Testis (tissue), 3 donors: ENCODE data around the gene RAI1. TPM values are rescaled to one million over a fixed set of nuclear protein-coding genes. Genes with fewer than 3 reads are reported as not detected.
A peak's percentile ranks its signal among the peaks of the same experiment; 100 is the strongest.

ENCODE experiments used
- DNase-seq: peaks from one replicate; pipeline ENCODE4 v3.0.0-alpha.2; 2019
- H3K27ac ChIP-seq, 2 donors: fragments of 200-600 bp; sonication (generic); one replicate each; pipeline ENCODE4 v1.5.1; 2019
- H3K27me3 ChIP-seq: fragments of 200-600 bp; sonication (generic); one replicate; pipeline ENCODE4 v1.5.1; 2019
- H3K36me3 ChIP-seq: fragments of 200-600 bp; sonication (generic); one replicate; pipeline ENCODE4 v1.5.1; 2017; ENCODE audit warnings: low read depth; ENCODE audit errors: missing control alignments
- H3K4me1 ChIP-seq: fragments of 200-600 bp; sonication (generic); one replicate; pipeline ENCODE4 v1.5.1; 2019
- H3K4me3 ChIP-seq, 2 donors: fragments of 200-600 bp; sonication (generic); one replicate each; pipeline ENCODE4 v1.5.1; 2017 to 2019
- H3K9me3 ChIP-seq: fragments of 200-600 bp; sonication (generic); one replicate; pipeline ENCODE4 v1.5.1; 2017
- CTCF ChIP-seq, 3 experiments: fragments of 450-650 bp in 2 of 3; fragments of 200-600 bp in 1 of 3; sonication (generic) in 1 of 3; IDR thresholded peaks; one replicate each; pipeline ENCODE4 v1.5.1; 2016 to 2019; ENCODE audit warnings: antibody characterized with exemption in 3 of 3, mild to moderate bottlenecking in 2 of 3, moderate library complexity in 1 of 3
- POLR2A ChIP-seq: fragments of 450-650 bp; IDR thresholded peaks from one replicate; pipeline ENCODE4 v1.6.1; 2017; ENCODE audit warnings: antibody characterized with exemption, mild to moderate bottlenecking, moderate library complexity
- WGBS, 2 donors: methylation state at CpG; one replicate each; pipeline ENCODE4 v1.1.5; 2018; 5-methylcytosine and 5-hydroxymethylcytosine counted together
- intact Hi-C: fragments of 100-400 bp; cut with DNase I; formaldehyde crosslinking; loops from one replicate; pipeline ENCODE4 v1.15.1; 2023; ENCODE audit warnings: low total_unique reads
- polyA plus RNA-seq: library from polyadenylated mRNA; stranded (reverse); fragments of 350-450 nt; fragmentation: Illumina TruSeq; extraction: RNeasy Lipid Tissue Mini Kit (QIAGEN cat#74804); gene quantifications from one replicate; pipeline ENCODE4 v1.2.3, GENCODE V29; 2014; ENCODE audit warnings: low read depth, low replicate concordance; ENCODE audit not compliant: insufficient read depth
- total RNA-seq, 2 donors: library from RNA; depleted of rRNA; stranded (reverse); fragments of >200 nt; gene quantifications; one replicate each; pipeline ENCODE4 v1.2.3, GENCODE V29; 2016

The RAI1 gene
- total and polyA plus RNA-seq, 3 donors from 2014 or later: 17.5 to 44.5 (median 42.8) TPM

- peaks cover 68% of the 10 kb centered on the region for H3K4me1 ChIP-seq
- intact Hi-C loops: no loop called here
- no peaks in the 10 kb centered on the region for H3K9me3 ChIP-seq
- DNase-seq: peak; percentile 75
- TF ChIP-seq CTCF (IDR thresholded peaks at IDR 0.05): peak in 1 of 3 experiments; percentile 10
- no peak for TF ChIP-seq POLR2A
- peak overlapping the region; percentile 95 to 98 for H3K27ac ChIP-seq
- no peaks in the 10 kb centered on the region for H3K27me3 ChIP-seq
- H3K4me3 ChIP-seq: peak overlapping the region; percentile 87 to 96
- WGBS, 2 donors: 14 to 41% methylated on average over 2 to 3 of the region's 3 CpGs
- H3K36me3 ChIP-seq: no peaks in the 10 kb centered on the region
These were observed 156.1 kb downstream of the RAI1 start for GRCh38 chr17:17837380-17837821.

- Histone ChIP-seq H3K4me3 (no peak overlapping the region), H3K36me3 (no peaks in the 10 kb centered on the region), H3K27me3 (no peaks in the 10 kb centered on the region), H3K27ac (peak overlapping the region; percentile 95 to 98), H3K9me3 (no peaks in the 10 kb centered on the region), H3K4me1 (peaks cover 74% of the 10 kb centered on the region)
- 53 to 56% methylated on average over 10 to 11 of the region's 11 CpGs for WGBS, 2 donors
- DNase-seq: peak; percentile 78
- intact Hi-C loops: no loop called here
- no peak for TF ChIP-seq POLR2A
- TF ChIP-seq CTCF (IDR thresholded peaks at IDR 0.05): no peak
These were observed 157.0 kb downstream of the RAI1 start for GRCh38 chr17:17837966-17838962.

GRCh38 chr17:17839791-17840707, 158.8 kb downstream of the RAI1 start:
- peak overlapping the region; percentile 97 to 98 for H3K27ac ChIP-seq
- TF ChIP-seq CTCF (IDR thresholded peaks at IDR 0.05) (no peak), POLR2A (peak; percentile 24)
- H3K36me3 ChIP-seq: no peaks in the 10 kb centered on the region
- H3K9me3 ChIP-seq: no peaks in the 10 kb centered on the region
- peak; percentile 86 for DNase-seq
- WGBS, 2 donors: 2 to 18% methylated on average over 2 to 66 of the region's 71 CpGs
- intact Hi-C loops: no loop called here
- peaks cover 68% of the 10 kb centered on the region for H3K4me1 ChIP-seq
- H3K4me3 ChIP-seq: peak overlapping the region; percentile 55 to 73
- H3K27me3 ChIP-seq: no peaks in the 10 kb centered on the region

- intact Hi-C loops: no loop called here
- no peak for DNase-seq
- Histone ChIP-seq H3K4me1 (peaks cover 58% of the 10 kb centered on the region), H3K36me3 (no peaks in the 10 kb centered on the region), H3K9me3 (no peaks in the 10 kb centered on the region), H3K4me3 (peak overlapping the region; percentile 55 to 73), H3K27ac (peak overlapping the region; percentile 97 to 98), H3K27me3 (no peaks in the 10 kb centered on the region)
- TF ChIP-seq POLR2A (no peak), CTCF (IDR thresholded peaks at IDR 0.05) (no peak)
- WGBS, 2 donors: 41 to 48% methylated on average over 7 of the region's 7 CpGs
These were observed 159.7 kb downstream of the RAI1 start for GRCh38 chr17:17840751-17841591.
